HG03521 (cell line): Measurements from ENCODE around the gene JPT2.
"Not testable (repeated sequence)": the region's sequence is repeated elsewhere in the genome, so short reads cannot be mapped to it uniquely, and the experiment has no call there.

Experiments
- ATAC-seq: cut with Tn5 transposase; IDR thresholded peaks from one replicate; pipeline ENCODE4 v1.9.1; 2021; ENCODE audit warnings: mild to moderate bottlenecking, moderate library complexity; ENCODE audit not compliant: unreplicated experiment

JPT2 gene

DNA sequence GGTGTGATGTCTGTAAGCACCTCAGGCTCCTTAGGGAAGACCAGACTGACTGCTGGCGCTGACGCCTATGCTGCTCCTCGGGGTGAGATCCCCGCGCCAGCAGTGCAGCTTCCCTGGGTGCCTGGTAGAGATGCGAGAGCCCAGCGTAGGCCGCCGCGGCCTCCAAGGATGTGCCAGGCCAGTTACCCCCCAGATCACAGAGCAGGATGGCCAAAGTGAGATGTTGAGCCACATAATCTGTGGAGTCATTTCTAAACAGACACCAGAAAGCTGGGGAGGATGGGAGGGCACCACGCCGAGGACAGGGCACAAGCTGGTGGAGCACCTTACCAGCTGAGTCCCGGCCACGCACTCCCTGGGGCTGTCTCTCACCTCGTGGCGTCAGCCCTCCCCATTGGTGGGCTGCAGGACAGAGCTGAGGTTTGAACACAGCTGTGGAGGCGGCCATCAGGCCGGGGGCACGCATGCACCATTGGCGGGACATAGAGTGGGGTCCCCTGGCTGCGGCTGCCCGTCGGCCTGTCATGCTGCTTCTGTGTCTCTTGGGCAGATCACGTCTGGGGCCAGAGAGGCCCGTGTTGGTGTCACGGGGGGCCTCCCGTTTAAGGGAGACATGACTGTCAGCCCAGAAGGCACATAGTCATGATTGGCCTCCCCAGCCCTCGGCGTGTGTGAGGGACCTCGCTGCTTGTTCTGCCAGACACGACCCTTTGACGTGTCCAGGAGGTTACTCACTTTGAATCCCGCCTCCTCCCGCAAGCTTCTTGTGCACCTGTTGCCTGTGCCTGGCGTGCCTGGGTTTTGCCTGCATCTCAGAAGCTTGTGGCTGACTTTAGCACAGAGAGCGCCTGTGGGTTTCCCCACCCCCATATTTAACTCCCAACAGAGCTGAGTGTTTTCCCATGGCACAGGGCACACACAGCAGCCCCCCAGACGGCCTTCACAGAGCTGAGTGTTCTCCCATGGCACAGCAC is 49.9 kb downstream of the JPT2 start:
- ATAC-seq: no peak

DNA sequence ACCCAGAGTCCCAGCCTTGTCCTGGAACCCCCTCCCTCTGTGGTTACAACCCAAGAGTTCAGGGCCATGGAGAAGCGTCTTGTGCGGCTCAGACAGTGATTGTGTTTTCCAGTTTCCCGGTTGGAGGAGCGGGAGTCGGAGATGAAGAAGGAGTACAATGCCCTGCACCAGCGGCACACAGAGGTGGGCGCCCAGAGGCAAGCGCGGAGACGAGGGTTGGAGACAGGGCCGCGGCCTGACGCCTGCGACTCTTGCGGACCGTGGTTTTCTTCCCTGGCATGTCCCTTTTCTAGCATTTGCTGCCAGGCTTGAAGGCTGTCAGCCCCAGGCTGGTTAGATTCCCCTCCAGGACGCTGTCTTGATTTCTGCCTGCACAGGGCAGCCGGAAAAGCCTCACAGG is 50.9 kb downstream of the JPT2 start:
- ATAC-seq: no peak

DNA sequence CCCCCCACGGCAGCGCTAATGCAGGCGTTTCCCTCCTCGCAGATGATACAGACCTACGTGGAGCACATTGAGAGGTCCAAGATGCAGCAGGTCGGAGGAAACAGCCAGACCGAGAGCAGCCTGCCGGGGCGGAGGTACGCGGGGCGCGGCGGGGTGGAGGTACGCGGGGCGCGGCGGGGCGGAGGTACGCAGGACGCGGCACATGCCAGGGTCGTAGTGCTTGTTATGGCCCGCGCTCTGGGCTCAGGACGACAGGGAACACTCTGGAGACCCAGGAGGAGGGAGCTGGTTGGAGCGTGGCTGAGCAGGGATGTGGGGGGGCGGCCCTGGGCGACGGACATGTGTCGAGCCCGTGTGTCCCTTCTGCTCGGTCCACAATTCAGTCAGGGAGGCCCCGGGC is 51.4 kb downstream of the JPT2 start:
- no peak for ATAC-seq

DNA sequence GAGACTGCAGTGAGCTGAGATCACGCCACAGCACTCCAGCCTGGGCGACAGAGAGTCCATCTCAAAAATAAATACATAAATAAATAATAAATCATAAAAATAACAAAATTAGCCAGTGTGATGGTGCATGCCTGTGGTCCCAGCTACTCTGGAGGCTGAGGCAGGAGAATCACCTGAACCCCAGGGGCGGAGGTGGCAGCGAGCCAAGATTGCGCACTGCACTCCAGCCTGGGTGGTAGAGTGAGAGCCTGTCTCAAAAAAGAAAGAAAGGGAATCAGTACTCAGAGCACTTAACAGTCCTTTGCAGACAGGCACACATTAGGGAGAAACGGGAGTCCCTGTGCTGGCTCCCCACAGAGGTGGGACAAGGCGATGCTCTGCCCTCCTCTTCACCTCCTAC is 53.0 kb downstream of the JPT2 start:
- ATAC-seq: no peak

DNA sequence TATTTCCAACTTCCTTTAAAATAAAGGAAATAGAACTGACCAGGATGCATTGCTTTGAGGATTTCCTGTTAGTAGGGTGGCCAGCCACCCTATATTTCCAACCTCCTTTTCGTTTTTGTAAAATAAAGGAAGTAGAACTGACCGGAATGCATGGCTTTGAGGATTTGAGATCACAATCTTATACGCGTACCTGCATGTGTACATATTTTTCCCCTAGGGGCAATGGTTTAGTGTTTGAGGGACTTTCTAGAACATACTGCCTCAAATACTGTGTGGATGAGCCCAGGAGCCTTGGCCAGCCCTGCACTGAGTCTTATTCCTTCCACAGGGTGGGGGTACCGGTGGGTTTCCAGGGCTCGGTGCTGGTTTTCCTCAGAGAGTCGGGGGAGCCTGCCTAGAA is 53.5 kb downstream of the JPT2 start:
- no peak for ATAC-seq

DNA sequence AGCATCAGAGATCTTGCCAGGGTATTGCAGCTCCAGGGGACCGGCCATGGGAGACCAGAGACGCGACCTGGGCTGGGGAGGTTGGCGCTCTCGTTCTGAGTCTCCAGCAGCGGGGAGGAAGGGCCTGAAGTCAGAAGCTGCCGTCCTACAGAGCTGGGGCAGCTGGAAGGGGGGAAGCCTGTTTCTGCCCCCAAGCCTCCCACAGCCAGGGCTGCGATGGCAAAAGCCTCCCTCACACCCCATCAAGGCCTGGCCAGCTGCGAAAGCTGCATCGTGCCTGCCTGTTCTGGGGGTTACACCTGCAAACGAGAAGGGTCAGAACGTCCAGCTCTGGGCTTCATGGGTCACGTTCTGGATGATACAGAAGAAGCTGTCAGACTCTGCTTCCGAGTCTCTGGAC is 54.0 kb downstream of the JPT2 start:
- no peak for ATAC-seq

DNA sequence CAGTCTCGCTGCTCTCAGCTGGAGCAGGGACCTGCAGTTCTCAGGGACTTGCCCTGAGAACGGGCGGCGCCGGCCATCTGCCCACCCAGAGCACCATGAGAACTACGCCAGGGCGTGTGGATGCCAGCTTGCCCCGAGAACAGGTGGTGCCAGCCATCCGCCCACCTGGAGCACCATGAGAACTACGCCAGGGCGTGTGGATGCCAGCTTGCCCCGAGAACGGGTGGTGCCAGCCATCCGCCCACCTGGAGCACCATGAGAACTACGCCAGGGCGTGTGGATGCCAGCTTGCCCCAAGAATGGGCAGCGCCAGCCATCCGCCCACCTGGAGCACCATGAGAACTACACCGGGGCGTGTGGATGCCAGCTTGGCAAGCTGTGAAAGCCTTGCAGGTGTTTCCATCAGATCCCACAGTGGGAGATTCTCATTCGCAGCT is 54.5 kb downstream of the JPT2 start:
- ATAC-seq: not testable (repeated sequence)

DNA sequence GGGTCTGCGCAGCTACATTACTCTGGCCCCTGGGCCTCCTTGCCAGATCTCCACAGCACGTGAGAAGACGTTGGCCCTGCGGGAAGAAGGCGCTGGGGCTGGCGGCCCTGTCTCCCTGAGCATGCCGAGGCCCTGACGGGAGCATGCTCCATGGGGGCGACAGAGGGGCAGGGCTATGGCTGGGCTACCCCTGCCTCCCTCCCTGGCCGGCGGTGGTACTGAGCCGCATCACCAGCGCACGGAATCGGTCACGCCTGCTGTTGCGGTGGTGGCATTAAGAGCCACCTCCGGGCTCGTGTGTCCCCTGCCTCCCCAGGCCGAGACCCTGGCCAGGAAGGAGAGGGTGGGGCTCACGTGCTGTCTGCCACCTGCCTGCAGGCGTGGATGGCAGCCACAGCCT is 56.0 kb downstream of the JPT2 start:
- no peak for ATAC-seq

DNA sequence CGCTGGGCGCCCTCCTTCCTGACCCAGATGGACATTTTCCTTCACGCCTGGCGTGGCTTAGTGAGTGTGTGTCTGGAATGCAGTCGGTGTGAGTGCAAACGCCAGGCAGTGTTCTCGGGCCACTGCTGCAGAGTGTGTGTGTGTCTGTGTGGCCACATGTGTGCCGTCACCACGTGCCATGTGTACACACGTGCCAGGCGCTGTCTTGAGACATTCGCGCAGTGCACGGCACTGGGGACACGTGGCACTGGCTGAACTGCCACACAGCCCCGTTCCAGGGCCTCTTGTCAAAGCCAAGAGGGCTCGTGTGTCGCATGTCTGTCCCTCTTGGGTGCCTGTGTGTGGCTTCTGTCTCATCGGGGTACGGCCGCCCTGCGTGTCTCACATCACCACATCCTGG is 56.7 kb downstream of the JPT2 start:
- no peak for ATAC-seq

DNA sequence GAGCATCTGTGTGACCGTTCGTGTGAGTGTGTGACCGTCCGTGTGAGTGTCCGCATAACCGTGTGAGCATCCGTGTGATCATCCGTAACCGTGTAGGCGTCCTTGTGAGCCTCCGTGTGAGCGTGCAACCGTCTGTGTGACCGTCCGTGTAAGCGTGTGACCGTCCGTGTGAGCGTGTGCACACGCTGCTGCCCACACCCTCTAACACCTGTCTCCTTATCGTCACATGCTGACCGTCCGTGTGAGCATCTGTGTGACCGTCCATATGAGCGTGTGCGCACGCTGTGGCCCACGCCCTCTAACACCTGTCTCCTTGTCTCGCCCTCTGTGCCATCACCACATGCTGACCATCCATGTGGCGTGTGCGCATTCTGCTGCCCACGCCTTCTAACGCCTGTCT is 62.2 kb downstream of the JPT2 start:
- no peak for ATAC-seq

DNA sequence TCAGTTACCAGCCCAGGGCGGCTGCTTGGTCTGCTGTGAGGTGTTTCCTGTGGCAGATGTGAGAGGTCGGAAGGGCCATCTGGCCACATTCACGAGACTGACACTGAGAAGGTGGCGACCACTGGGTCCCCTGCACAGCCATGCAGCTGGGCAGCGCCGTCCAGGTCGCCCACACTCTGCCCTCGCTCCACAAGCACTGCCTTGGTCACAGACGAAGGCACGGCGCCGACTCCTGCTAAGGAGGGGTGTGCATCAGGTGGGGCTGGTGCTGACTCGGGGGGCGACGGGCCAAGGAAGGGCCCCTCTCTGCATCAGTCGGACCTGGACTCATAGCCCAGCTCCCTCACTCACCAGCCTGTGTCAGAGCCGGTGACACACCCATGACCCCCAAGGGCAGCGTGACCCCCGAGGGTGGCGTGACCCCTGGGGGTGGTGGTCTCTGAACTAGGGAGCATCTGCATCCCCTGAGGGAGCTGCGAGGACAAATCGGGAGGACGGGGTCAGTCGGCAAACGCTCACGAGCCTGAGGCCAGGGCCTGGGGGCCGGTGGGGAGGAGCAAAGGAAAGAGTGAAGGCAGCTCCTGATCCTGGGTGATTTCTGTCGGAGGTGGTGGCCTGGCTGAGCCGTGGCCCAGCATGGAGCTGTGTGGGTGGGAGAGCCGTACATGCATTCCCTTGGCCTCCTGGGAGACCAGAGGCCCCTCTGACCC is 62.9 kb downstream of the JPT2 start:
- no peak for ATAC-seq

DNA sequence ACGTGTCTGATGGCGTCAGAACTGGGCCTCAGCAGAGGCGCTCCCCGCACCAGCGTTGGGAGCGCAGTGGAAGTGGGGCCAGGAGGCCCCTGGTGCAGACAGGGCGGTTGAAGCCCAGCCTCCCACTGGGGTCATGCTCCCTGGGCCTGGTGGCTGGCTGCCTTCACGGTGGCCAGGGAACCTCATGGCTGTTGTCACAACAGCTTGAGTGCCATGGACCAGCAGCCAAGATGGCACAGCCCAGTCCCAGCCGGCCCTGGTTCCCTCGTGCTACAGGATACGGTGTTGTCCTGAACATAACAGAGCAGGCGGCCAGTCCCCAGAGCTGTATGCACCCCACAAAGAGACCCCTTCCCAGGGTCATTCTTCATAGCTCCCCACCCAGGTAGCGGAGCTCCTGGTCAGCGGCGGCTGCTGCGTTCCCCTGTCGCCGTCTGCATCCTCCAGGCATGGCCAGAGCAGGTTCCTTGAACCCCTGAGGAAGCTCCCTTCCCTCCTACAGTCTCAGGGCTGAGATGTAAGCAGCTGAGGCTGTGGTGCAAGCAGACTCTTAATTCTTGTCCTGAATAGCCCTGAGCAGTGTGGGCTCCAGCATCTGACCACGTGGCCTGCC is 63.6 kb downstream of the JPT2 start:
- ATAC-seq: no peak

DNA sequence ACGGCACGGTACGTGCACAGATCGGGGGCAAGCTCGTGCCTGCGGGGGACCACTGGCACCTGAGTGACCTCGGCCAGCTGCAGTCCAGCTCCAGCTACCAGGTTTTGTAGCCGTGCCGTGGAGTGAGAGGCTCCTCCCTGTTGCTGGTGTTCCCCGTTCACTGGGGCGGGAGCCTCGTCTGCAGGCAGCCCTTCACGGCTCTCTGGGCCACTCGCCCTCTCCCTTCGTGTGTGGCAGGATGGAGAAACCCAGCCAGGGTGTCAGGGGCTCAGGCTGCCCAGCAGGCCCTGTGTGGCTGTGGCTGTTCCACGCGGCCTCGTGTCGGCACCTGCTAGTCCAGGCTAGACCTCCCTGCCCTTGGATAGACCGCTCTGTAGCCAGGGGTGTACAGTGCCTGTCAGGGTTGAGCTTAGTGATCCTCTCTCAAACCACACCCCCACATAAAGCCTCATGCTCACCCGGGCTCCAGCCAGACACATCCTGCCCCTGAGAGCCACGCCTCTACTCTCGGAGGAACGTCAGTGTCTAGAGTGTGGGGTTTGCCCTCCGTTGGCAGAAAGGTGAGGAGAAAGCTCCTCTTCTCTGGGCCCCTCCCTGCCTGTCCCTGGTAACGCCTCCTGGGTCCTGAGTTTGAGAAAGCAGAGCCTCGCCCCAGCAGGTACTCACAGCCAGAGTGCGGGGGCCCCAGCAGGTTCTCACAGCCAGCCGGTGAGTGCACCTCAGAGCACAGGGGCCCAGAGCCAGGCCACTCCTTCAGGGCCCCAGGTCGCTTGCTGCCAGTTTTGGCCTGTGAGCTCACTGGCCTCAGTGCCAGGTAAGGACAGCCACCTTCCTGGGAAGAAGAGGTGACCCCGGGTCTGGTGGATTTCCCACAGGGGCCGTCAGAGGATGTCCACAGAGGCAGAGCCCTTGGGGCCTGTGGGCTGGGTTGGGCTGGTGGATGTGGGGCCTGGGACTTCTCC is 65.6 kb downstream of the JPT2 start:
- no peak for ATAC-seq

DNA sequence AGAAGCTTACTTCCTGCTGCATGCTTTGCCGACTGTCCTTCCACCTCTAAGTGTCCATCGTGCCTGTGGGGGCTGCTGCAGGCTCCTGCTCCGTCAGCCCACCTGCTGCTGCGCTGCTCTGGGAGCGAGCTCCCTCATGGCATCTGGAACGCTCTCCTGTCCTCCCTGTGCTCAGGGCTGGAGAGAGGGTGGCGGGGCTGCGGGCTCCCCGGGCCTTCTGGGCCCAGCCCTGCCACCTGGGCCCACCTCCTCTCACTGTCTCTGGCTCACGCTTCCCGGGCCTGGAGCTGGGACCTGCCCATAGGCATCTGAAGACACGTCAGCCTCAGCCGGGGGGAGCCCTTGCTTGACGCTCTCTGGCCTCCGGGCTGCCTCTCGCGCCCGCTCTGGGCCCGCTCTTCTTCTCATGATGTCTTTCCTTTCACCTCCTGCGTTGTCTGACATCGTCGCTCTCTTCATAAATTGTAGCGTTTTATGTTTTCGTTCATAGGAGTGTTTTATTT is 66.3 kb downstream of the JPT2 start:
- no peak for ATAC-seq

DNA sequence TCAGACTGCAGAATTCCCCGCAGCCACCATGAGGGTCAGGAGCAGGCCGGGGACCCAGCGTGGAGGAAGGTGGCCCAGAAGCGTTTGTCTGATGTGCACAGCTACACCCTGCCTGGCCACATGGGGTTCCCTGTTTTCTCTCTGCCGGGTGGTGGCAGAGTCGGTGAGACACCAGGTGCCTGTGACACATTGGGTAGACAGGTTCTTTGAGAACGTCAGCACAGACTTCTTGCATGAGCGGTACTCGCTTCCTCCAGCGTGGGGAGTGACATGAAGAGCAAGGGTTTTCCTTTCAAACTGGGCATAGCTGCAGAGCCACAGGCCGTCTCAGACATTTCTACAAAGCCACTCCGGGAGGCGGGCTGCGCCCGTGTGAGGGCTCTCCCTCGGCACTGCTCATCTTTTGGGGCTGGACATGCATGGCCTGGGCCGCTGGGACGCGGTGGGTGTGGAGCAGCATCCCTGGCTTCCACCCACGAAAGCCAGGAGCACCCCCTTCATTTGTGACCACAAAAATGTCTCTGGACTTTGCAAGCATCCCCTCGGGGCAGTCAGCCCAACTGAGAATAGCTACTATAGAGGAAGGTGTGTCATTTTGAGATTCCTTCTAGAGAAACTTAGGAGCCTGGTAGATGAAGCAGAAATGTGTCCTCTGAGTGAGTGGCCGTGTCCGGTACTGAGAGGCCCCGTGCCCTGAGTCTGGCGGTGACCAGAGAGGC is 67.3 kb downstream of the JPT2 start:
- ATAC-seq: no peak

DNA sequence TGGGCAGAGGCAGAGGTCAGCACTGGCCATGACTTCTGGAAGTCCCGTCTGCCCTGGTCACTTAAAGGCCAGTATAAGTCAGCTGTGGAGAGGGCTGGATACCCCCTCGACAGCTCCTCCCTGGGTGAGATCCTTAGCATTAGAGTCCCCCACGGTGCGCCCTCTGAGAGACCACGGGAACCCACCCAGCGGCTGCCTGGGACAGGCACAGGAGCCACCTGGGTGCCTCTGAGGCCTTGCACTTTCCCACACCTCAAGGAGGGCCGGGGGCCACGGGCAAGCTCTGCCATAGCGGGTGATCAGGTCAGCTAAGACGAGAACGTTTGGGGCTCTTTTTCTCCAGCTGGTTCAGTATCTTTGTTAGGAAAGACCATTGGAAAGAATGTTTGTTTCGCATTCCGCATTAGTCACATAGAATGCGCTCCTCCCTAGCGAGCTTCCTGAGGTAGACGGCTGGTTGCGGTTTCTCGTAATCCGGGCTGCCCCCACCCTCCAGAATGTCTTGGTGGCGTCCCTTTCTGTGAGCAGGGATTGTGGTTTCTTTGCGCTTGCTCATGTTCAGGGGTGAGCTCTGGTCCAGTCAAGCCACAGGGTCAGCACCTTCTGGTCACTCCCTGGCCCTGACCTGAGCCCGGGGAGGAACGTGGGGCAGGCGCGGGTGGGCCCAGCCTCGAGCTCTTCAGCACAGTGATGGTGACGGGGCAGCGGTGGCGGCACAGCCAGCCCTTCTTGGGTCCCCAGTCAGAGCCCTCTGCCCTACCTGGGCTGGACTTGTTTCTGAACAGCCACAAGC is 68.0 kb downstream of the JPT2 start:
- no peak for ATAC-seq

DNA sequence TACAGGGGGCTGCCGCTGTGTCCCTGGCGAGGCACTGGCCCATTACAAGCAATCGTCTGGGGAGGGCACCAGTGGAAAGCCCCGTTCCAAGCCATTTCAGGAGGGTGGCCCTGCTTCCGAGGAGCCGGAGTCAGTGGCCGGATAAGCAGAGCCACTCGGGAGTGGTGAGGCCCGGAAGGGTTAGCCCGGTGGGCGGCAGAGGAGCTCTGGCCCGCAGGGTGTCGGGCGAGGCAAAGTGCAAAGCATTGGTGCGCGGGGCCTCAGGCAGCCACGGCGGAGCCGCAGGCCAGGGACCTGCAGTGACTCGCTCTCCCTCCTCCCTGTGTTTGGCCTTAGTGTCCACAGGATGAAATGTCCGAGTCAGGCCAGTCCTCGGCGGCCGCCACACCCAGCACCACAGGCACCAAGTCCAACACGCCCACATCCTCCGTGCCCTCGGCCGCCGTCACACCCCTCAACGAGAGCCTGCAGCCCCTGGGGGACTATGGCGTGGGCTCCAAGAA is 68.7 kb downstream of the JPT2 start:
- ATAC-seq: no peak

DNA sequence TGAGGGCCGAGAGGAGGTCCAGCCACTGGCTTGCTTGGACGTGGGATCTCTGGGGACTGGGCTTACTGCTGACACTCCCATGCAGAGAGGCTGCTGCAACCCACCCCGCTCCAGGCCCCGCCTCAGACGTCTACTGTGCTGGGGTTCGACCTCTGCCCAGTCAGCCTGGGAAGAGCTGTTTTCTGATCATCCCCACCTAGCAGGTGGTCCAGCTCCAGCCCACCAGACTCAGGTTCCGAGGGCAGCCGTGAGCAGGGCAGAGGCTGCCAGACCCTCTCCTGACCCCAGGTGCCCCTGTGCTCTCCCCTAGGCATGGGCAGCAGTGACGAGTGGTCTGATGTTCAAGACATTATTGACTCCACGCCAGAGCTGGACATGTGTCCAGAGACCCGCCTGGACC is 69.9 kb downstream of the JPT2 start:
- ATAC-seq: no peak
